ENCODE measurements around the gene OPA1.

Gene OPA1

DNA sequence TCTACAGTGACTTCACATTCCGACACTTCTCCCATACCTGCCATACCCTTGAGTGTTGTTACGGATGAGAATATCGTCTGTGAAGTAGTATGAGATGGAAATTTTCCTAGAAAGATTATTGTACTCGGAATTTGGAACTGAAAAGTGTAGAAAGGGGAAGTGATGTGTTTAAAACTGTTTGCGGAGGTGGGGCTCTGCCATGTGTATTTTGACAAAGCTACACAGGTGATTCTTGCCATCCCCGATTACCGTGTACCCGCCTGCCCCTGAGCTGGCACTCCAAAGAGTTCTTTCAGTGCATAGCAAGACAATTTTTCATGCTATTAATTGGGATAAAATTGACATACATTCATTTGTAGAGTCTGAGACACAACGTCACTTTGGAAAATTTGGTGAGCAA lies 81.7 kb downstream of the OPA1 start:
- TF ChIP-seq, protein P1, sequence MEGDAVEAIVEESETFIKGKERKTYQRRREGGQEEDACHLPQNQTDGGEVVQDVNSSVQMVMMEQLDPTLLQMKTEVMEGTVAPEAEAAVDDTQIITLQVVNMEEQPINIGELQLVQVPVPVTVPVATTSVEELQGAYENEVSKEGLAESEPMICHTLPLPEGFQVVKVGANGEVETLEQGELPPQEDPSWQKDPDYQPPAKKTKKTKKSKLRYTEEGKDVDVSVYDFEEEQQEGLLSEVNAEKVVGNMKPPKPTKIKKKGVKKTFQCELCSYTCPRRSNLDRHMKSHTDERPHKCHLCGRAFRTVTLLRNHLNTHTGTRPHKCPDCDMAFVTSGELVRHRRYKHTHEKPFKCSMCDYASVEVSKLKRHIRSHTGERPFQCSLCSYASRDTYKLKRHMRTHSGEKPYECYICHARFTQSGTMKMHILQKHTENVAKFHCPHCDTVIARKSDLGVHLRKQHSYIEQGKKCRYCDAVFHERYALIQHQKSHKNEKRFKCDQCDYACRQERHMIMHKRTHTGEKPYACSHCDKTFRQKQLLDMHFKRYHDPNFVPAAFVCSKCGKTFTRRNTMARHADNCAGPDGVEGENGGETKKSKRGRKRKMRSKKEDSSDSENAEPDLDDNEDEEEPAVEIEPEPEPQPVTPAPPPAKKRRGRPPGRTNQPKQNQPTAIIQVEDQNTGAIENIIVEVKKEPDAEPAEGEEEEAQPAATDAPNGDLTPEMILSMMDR (IDR thresholded peaks at IDR 0.05): no peak

DNA sequence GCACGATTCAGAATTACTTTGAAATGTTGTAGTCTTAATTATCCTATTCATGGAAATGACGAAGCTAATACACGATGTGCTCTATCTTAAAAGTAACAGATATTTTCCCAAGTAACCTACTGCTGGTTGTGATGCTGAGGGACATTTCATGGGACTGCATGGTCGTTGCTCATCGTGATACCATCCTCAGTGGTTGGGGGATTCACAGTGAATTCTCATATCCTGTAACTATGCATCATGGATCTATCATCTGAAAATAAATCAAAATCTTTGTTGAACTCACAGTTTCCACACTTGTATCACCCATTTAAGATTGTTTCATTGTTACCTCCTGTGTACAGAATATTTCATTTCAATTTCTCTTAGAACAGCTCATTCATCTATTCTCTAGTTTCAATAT lies 84.7 kb downstream of the OPA1 start:
- TF ChIP-seq, protein P1 (IDR thresholded peaks at IDR 0.05): no peak

GRCh38 chr3:193680220-193680619 lies 87.2 kb downstream of the OPA1 start:
- TF ChIP-seq, protein P1 (IDR thresholded peaks at IDR 0.05): no peak

- TF ChIP-seq, protein P1 (IDR thresholded peaks at IDR 0.05): no peak
Measured at GRCh38 chr3:193681631-193682030, 88.6 kb downstream of the OPA1 start.

GRCh38 chr3:193686665-193687483 lies 93.9 kb downstream of the OPA1 start:
- TF ChIP-seq, protein P1 (IDR thresholded peaks at IDR 0.05): no peak

DNA sequence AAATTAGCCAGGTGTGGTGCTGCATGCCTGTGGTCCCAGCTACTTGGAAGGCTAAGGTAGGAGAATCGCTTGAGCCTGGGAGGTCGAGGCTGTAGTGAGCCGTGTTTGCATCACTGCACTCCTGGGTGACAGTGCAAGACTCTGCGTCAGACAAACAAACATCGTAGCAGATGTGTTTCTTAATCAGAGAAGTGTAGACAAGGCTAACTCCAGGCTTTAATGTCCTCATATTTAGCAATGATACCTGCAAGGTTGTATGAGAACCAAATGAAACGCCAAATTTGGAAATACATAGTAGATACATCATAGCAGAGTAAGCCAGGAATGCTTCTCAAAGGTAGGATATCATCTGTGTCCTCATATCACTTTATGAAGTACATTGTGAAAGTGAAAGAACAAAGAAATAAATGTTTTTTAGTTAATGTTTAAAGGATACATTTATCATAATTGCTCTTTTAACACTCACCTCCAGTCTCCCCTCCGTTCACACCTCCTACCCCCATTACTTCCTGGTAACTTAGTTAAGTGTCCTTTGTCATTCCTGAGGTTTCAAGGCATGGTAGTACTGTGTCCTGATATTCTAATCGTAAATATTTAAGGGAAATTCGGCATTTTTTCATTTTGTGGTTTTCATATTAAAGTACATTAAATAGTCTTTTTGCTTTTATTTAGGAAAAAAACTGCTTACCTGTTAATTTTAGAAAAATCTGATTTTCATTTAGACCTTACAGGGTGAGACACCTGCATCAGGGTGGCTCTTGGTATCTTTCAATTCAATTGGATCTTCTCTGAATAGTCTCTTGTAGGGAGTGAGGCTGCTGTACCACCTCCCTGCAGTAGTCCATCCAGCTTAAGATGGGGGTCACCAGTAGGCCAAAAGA lies 96.1 kb downstream of the OPA1 start:
- TF ChIP-seq, protein P1 (IDR thresholded peaks at IDR 0.05): no peak

DNA sequence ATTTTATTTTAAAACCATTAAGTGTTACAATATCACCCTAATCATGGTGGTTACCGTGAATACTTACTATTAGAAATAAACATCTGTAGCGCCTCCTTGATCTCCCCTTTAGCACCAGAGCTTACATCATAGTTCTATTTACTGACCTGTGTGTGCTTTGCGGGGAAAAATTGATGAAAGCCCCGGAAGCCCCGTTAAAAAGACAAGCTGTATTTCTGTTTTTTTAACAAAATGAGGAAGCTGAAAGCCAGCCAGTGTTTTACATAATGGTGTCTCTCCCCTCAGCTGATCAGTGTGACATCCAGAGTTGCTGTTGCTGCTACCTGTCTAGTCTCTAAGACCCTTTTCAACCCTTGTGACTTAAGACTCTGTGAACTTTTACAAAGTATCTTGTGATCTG lies 100.8 kb downstream of the OPA1 start:
- TF ChIP-seq, protein P1 (IDR thresholded peaks at IDR 0.05): no peak

All from LNCAP (cell line).